Lower leg skin (tissue), 3 donors: ENCODE results near the gene PPP1R12B.
"Not testable (repeated sequence)": the region's sequence is repeated elsewhere in the genome, so short reads cannot be mapped to it uniquely, and the experiment has no call there.

Source experiments
- POLR2A ChIP-seq, 2 donors: fragments of 450-650 bp; IDR thresholded peaks; one replicate each; pipeline ENCODE4 v1.6.1; 2016 to 2017; ENCODE audit warnings: antibody characterized with exemption in 2 of 2, mild to moderate bottlenecking in 1 of 2, moderate library complexity in 1 of 2
- TF ChIP-seq, protein P1 (sequence below), 3 donors: fragments of 450-650 bp; IDR thresholded peaks; one replicate each; pipeline ENCODE4 v1.5.1; 2016; ENCODE audit warnings: antibody characterized with exemption in 3 of 3, mild to moderate bottlenecking in 3 of 3, moderate library complexity in 2 of 3

DNA sequence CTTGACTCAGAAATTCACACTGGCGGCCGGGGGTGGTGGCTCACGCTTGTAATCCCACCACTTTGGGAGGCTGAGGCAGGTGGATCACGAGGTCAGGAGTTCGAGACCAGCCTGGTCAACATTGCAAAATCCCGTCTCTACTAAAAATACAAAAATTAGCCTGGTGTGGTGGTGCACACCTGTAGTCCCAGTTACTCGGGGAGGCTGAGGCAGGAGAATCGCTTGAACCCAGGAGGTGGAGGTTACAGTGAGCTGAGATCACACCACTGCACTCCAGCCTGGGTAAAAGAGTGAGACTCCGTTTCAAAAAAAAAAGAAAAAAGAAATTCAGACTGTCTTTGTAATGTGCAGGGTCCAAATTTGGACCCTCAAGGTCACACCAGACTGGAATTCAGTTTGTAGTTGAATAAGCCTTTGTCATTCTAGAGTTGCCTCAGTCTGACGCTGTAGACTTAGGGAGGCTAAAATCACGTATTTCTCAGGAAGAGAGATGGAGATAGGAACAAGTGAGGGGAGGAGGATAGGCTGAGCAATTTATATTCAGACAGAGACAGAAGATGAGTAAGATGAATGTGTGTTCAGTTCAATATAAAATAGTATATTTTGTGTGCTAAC, 4.2 kb downstream of the PPP1R12B start:
- TF ChIP-seq, protein P1, sequence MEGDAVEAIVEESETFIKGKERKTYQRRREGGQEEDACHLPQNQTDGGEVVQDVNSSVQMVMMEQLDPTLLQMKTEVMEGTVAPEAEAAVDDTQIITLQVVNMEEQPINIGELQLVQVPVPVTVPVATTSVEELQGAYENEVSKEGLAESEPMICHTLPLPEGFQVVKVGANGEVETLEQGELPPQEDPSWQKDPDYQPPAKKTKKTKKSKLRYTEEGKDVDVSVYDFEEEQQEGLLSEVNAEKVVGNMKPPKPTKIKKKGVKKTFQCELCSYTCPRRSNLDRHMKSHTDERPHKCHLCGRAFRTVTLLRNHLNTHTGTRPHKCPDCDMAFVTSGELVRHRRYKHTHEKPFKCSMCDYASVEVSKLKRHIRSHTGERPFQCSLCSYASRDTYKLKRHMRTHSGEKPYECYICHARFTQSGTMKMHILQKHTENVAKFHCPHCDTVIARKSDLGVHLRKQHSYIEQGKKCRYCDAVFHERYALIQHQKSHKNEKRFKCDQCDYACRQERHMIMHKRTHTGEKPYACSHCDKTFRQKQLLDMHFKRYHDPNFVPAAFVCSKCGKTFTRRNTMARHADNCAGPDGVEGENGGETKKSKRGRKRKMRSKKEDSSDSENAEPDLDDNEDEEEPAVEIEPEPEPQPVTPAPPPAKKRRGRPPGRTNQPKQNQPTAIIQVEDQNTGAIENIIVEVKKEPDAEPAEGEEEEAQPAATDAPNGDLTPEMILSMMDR (IDR thresholded peaks at IDR 0.05), result not testable (repeated sequence)
- TF ChIP-seq POLR2A (IDR thresholded peaks at IDR 0.05), result not testable (repeated sequence)
